ENCODE measurements around the gene SUMF1.

Gene SUMF1

GRCh38 chr3:4410606-4411005 lies 56.5 kb downstream of the SUMF1 start:
- H3K4me3 ChIP-seq, result no peak overlapping the region
- no peak for TF ChIP-seq FOXP2 (optimal IDR thresholded peaks at IDR 0.05; ENCODE audit: control extremely low read depth, extremely low read length, insufficient read depth)
- no peak for TF ChIP-seq EZH2 (IDR thresholded peaks at IDR 0.05)
- TF ChIP-seq POLR2AphosphoS5 (IDR thresholded peaks at IDR 0.05; ENCODE audit: borderline replicate concordance, low read depth, low read length), result no peak
- no peaks in the 10 kb centered on the region for H3K9me3 ChIP-seq (ENCODE audit: low read depth, low read length)
- no peak for DNase-seq (ENCODE audit: low read depth, low spot score)
- no peaks in the 10 kb centered on the region for H3K36me3 ChIP-seq (ENCODE audit: insufficient read depth, low read length)
- H3K9ac ChIP-seq (ENCODE audit: insufficient read length), result no peak overlapping the region
- H3K27ac ChIP-seq, result no peak overlapping the region

GRCh38 chr3:4409971-4410573 lies 57.0 kb downstream of the SUMF1 start:
- Histone ChIP-seq H3K27ac (no peak overlapping the region), H3K36me3 (ENCODE audit: insufficient read depth, low read length) (no peaks in the 10 kb centered on the region), H3K9ac (ENCODE audit: insufficient read length) (no peak overlapping the region), H3K4me3 (no peak overlapping the region), H3K9me3 (ENCODE audit: low read depth, low read length) (no peaks in the 10 kb centered on the region)
- TF ChIP-seq POLR2AphosphoS5 (IDR thresholded peaks at IDR 0.05; ENCODE audit: borderline replicate concordance, low read depth, low read length), result no peak
- TF ChIP-seq FOXP2 (optimal IDR thresholded peaks at IDR 0.05; ENCODE audit: control extremely low read depth, extremely low read length, insufficient read depth), result no peak
- TF ChIP-seq EZH2 (IDR thresholded peaks at IDR 0.05), result no peak
- no peak for DNase-seq (ENCODE audit: low read depth, low spot score)

GRCh38 chr3:4409415-4409814 lies 57.7 kb downstream of the SUMF1 start:
- Histone ChIP-seq H3K9ac (ENCODE audit: insufficient read length) (no peak overlapping the region), H3K36me3 (ENCODE audit: insufficient read depth, low read length) (no peaks in the 10 kb centered on the region), H3K9me3 (ENCODE audit: low read depth, low read length) (no peaks in the 10 kb centered on the region), H3K4me3 (no peak overlapping the region), H3K27ac (no peak overlapping the region)
- no peak for TF ChIP-seq EZH2 (IDR thresholded peaks at IDR 0.05)
- no peak for TF ChIP-seq FOXP2 (optimal IDR thresholded peaks at IDR 0.05; ENCODE audit: control extremely low read depth, extremely low read length, insufficient read depth)
- no peak for TF ChIP-seq POLR2AphosphoS5 (IDR thresholded peaks at IDR 0.05; ENCODE audit: borderline replicate concordance, low read depth, low read length)
- no peak for DNase-seq (ENCODE audit: low read depth, low spot score)

GRCh38 chr3:4408958-4409357 lies 58.1 kb downstream of the SUMF1 start:
- DNase-seq (ENCODE audit: low read depth, low spot score), result no peak
- Histone ChIP-seq H3K36me3 (ENCODE audit: insufficient read depth, low read length) (no peaks in the 10 kb centered on the region), H3K4me3 (no peak overlapping the region), H3K9me3 (ENCODE audit: low read depth, low read length) (no peaks in the 10 kb centered on the region), H3K27ac (no peak overlapping the region), H3K9ac (ENCODE audit: insufficient read length) (no peak overlapping the region)
- TF ChIP-seq POLR2AphosphoS5 (IDR thresholded peaks at IDR 0.05; ENCODE audit: borderline replicate concordance, low read depth, low read length) (no peak), EZH2 (IDR thresholded peaks at IDR 0.05) (no peak), FOXP2 (optimal IDR thresholded peaks at IDR 0.05; ENCODE audit: control extremely low read depth, extremely low read length, insufficient read depth) (no peak)

- DNase-seq (ENCODE audit: low read depth, low spot score), result no peak
- TF ChIP-seq FOXP2 (optimal IDR thresholded peaks at IDR 0.05; ENCODE audit: control extremely low read depth, extremely low read length, insufficient read depth) (no peak), EZH2 (IDR thresholded peaks at IDR 0.05) (no peak), POLR2AphosphoS5 (IDR thresholded peaks at IDR 0.05; ENCODE audit: borderline replicate concordance, low read depth, low read length) (no peak)
- Histone ChIP-seq H3K4me3 (no peak overlapping the region), H3K36me3 (ENCODE audit: insufficient read depth, low read length) (no peaks in the 10 kb centered on the region), H3K27ac (no peak overlapping the region), H3K9me3 (ENCODE audit: low read depth, low read length) (no peaks in the 10 kb centered on the region), H3K9ac (ENCODE audit: insufficient read length) (no peak overlapping the region)
These were observed 59.1 kb downstream of the SUMF1 start for GRCh38 chr3:4407941-4408340.

GRCh38 chr3:4406746-4407568 lies 60.1 kb downstream of the SUMF1 start:
- H3K4me3 ChIP-seq, result no peak overlapping the region
- H3K36me3 ChIP-seq (ENCODE audit: insufficient read depth, low read length), result no peaks in the 10 kb centered on the region
- H3K27ac ChIP-seq, result no peak overlapping the region
- TF ChIP-seq EZH2 (IDR thresholded peaks at IDR 0.05) (no peak), FOXP2 (optimal IDR thresholded peaks at IDR 0.05; ENCODE audit: control extremely low read depth, extremely low read length, insufficient read depth) (no peak), POLR2AphosphoS5 (IDR thresholded peaks at IDR 0.05; ENCODE audit: borderline replicate concordance, low read depth, low read length) (no peak)
- H3K9me3 ChIP-seq (ENCODE audit: low read depth, low read length), result no peaks in the 10 kb centered on the region
- no peak overlapping the region for H3K9ac ChIP-seq (ENCODE audit: insufficient read length)
- no peak for DNase-seq (ENCODE audit: low read depth, low spot score)

GRCh38 chr3:4404881-4405280 lies 62.2 kb downstream of the SUMF1 start:
- no peak overlapping the region for H3K9ac ChIP-seq (ENCODE audit: insufficient read length)
- no peak overlapping the region for H3K4me3 ChIP-seq
- H3K9me3 ChIP-seq (ENCODE audit: low read depth, low read length), result no peaks in the 10 kb centered on the region
- H3K36me3 ChIP-seq (ENCODE audit: insufficient read depth, low read length), result no peaks in the 10 kb centered on the region
- DNase-seq (ENCODE audit: low read depth, low spot score), result no peak
- TF ChIP-seq POLR2AphosphoS5 (IDR thresholded peaks at IDR 0.05; ENCODE audit: borderline replicate concordance, low read depth, low read length) (no peak), EZH2 (IDR thresholded peaks at IDR 0.05) (no peak), FOXP2 (optimal IDR thresholded peaks at IDR 0.05; ENCODE audit: control extremely low read depth, extremely low read length, insufficient read depth) (no peak)
- H3K27ac ChIP-seq, result no peak overlapping the region

- no peak overlapping the region for H3K4me3 ChIP-seq
- no peak for DNase-seq (ENCODE audit: low read depth, low spot score)
- no peak overlapping the region for H3K9ac ChIP-seq (ENCODE audit: insufficient read length)
- no peaks in the 10 kb centered on the region for H3K9me3 ChIP-seq (ENCODE audit: low read depth, low read length)
- no peak for TF ChIP-seq EZH2 (IDR thresholded peaks at IDR 0.05)
- TF ChIP-seq POLR2AphosphoS5 (IDR thresholded peaks at IDR 0.05; ENCODE audit: borderline replicate concordance, low read depth, low read length), result no peak
- H3K27ac ChIP-seq, result no peak overlapping the region
- H3K36me3 ChIP-seq (ENCODE audit: insufficient read depth, low read length), result no peaks in the 10 kb centered on the region
These were observed 65.6 kb downstream of the SUMF1 start for GRCh38 chr3:4401441-4401840.
